Smooth muscle cell (in vitro differentiated cells): ENCODE data around the gene ZNF844. TPM values are rescaled to one million over a fixed set of nuclear protein-coding genes. Genes with fewer than 3 reads are reported as not detected.

Source experiments
- DNase-seq: peaks from one replicate; lab custom pipeline; 2025; ENCODE audit not compliant: unreplicated experiment; lab: John Stamatoyannopoulos, UW
- H2AFZ ChIP-seq: fragments of 200-600 bp; sonication (generic); 2 replicates; pipeline ENCODE4 v1.6.0; 2016; ENCODE audit warnings: antibody characterized with exemption, low read depth, mild to moderate bottlenecking
- H3F3A ChIP-seq: fragments of 200-600 bp; sonication (generic); 2 replicates; pipeline ENCODE4 v1.6.0; 2017; ENCODE audit warnings: antibody characterized with exemption, low read depth
- H3K27ac ChIP-seq: fragments of 200-600 bp; sonication (generic); 2 replicates; pipeline ENCODE4 v1.5.1; 2016; ENCODE audit warnings: low read depth, mild to moderate bottlenecking
- H3K27me3 ChIP-seq: fragments of 200-600 bp; sonication (generic); 2 replicates; pipeline ENCODE4 v1.6.1; 2016; ENCODE audit warnings: low read depth, mild to moderate bottlenecking
- H3K36me3 ChIP-seq: fragments of 200-600 bp; sonication (generic); 2 replicates; pipeline ENCODE4 v1.5.1; 2016; ENCODE audit warnings: low read depth
- H3K4me1 ChIP-seq: fragments of 200-600 bp; sonication (generic); 2 replicates; pipeline ENCODE4 v1.5.1; 2016; ENCODE audit warnings: low read depth
- H3K4me2 ChIP-seq: fragments of 200-600 bp; sonication (generic); 2 replicates; pipeline ENCODE4 v1.6.0; 2016; ENCODE audit warnings: mild to moderate bottlenecking
- H3K4me3 ChIP-seq: fragments of 200-600 bp; sonication (generic); 2 replicates; pipeline ENCODE4 v1.5.1; 2016; ENCODE audit warnings: mild to moderate bottlenecking
- H3K79me2 ChIP-seq: fragments of 200-600 bp; sonication (generic); 2 replicates; pipeline ENCODE4 v1.6.0; 2016; ENCODE audit warnings: low read depth, mild to moderate bottlenecking
- H3K9ac ChIP-seq: fragments of 200-600 bp; sonication (generic); 2 replicates; pipeline ENCODE4 v1.6.0; 2016; ENCODE audit warnings: low read depth
- H3K9me3 ChIP-seq: fragments of 200-600 bp; sonication (generic); replicated peaks from 2 replicates; pipeline ENCODE4 v1.5.1; 2016; ENCODE audit warnings: low read depth
- H4K20me1 ChIP-seq: fragments of 200-600 bp; sonication (generic); 2 replicates; pipeline ENCODE4 v1.6.0; 2016; ENCODE audit warnings: low read depth
- WGBS: methylation state at CpG from one replicate; pipeline ENCODE4 v1.1.7; 2016; ENCODE audit warnings: low lambda C conversion rate; 5-methylcytosine and 5-hydroxymethylcytosine counted together
- polyA plus RNA-seq: library from polyadenylated mRNA; unstranded; fragments of >200 nt; fragmentation: Nextera tagmentation; extraction: Ambion mirVana; gene quantifications from 2 replicates; pipeline ENCODE4 v1.2.1, GENCODE V29; 2016
- total RNA-seq: library from RNA; depleted of rRNA; stranded (reverse); fragments of >200 nt; gene quantifications from 2 replicates; pipeline ENCODE4 v1.2.3, GENCODE V29; 2014
- TF ChIP-seq, protein P1 (sequence below): fragments of 200-600 bp; sonication (generic); IDR thresholded peaks from 2 replicates; pipeline ENCODE4 v1.5.1; 2017; ENCODE audit warnings: borderline replicate concordance, mild to moderate bottlenecking, antibody characterized with exemption; ENCODE audit not compliant: insufficient read depth, poor library complexity, severe bottlenecking

ZNF844 gene
- total RNA-seq (4.4 and 10.4 TPM in 2 replicates), polyA plus RNA-seq (0.80 and 1.9 TPM in 2 replicates)

DNA sequence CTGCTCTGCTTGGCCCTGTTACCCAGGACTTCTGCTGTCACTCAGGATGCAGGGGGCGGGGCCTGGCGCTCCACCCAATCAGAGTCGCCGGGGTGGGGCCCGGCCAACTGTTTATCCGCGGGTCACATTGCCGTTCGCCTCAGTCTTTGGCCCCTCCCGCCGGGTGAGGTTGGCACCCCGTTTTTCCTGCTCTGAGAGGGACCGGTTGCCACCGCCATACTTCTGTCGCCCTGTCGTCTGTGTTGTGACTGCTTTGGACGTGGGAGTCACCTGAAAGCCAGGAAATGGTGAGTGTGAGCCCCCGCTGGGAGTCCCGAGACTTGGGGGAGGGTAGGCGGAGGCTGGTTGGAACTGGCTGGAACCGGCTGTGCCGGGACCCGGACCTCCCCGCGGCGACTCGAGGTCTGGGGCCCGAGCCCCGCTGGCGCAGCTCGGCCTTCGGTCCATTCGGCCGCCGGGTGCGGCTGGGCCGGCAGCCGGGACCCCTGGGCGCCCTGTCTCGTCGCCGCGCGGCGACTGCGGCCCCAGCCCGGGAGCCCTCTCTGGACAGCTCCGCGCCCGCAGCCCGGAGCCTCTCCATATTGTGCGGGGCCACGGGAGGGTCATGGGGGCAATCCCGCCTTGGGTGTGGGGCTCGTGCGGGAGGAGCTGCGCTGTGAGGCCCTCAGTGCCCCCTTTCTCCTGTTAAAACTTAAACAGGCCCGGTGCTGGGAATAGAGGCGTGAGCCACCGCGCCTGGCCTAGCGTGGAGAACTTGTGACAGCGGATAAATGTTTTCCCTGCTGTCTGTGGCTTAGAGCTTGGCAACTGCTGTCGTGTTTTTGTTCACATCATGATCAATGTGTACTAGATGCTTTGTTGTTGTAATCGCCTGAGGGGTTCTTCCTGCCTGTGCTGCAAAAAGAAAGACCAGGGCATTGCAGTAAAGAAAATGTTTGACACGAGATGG is at the start of gene ZNF844:
TSS of gene ZNF844 (plus strand) at position 142 of the 949 bp plus-strand sequence. CDS start at position 285, 143 bp downstream.
- H3K4me3 ChIP-seq: peak within 1 kb of the TSS; percentile 95
- H3K9me3 ChIP-seq: no peaks in the 10 kb centered on the region
- peak within 1 kb of the TSS; percentile 94 for H2AFZ ChIP-seq
- TF ChIP-seq, protein P1, sequence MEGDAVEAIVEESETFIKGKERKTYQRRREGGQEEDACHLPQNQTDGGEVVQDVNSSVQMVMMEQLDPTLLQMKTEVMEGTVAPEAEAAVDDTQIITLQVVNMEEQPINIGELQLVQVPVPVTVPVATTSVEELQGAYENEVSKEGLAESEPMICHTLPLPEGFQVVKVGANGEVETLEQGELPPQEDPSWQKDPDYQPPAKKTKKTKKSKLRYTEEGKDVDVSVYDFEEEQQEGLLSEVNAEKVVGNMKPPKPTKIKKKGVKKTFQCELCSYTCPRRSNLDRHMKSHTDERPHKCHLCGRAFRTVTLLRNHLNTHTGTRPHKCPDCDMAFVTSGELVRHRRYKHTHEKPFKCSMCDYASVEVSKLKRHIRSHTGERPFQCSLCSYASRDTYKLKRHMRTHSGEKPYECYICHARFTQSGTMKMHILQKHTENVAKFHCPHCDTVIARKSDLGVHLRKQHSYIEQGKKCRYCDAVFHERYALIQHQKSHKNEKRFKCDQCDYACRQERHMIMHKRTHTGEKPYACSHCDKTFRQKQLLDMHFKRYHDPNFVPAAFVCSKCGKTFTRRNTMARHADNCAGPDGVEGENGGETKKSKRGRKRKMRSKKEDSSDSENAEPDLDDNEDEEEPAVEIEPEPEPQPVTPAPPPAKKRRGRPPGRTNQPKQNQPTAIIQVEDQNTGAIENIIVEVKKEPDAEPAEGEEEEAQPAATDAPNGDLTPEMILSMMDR: no peak
- WGBS: 3% methylated on average over 52 of the region's 66 CpGs
- peak; percentile 75 for DNase-seq
- peak within 1 kb of the TSS; percentile 44 for H3K27ac ChIP-seq
- H4K20me1 ChIP-seq: no peaks in the 10 kb centered on the region
- H3F3A ChIP-seq: no peaks in the 10 kb centered on the region
- H3K79me2 ChIP-seq: peaks cover 24% of the 10 kb centered on the region
- no peaks in the 10 kb centered on the region for H3K36me3 ChIP-seq
- H3K27me3 ChIP-seq: no peaks in the 10 kb centered on the region
- peak within 1 kb of the TSS; percentile 81 for H3K9ac ChIP-seq
- peak within 1 kb of the TSS; percentile 93 for H3K4me2 ChIP-seq
- H3K4me1 ChIP-seq: peaks cover 4% of the 10 kb centered on the region

GRCh38 chr19:12015015-12015752 is 49.3 kb upstream of the ZNF844 start:
- peaks cover 60% of the 10 kb centered on the region for H3K9me3 ChIP-seq
- H4K20me1 ChIP-seq: no peaks in the 10 kb centered on the region
- no peak overlapping the region for H3K4me2 ChIP-seq
- H3K9ac ChIP-seq: no peak overlapping the region
- H3K4me3 ChIP-seq: peak overlapping the region; percentile 9
- H3K4me1 ChIP-seq: no peaks in the 10 kb centered on the region
- H2AFZ ChIP-seq: no peak overlapping the region
- H3K27me3 ChIP-seq: no peaks in the 10 kb centered on the region
- WGBS: 98% methylated on average over 9 of the region's 9 CpGs
- H3K79me2 ChIP-seq: no peaks in the 10 kb centered on the region
- peaks cover 54% of the 10 kb centered on the region for H3K36me3 ChIP-seq
- no peak for DNase-seq
- TF ChIP-seq, protein P1: no peak
- H3K27ac ChIP-seq: no peak overlapping the region
- H3F3A ChIP-seq: peaks cover 11% of the 10 kb centered on the region

DNA sequence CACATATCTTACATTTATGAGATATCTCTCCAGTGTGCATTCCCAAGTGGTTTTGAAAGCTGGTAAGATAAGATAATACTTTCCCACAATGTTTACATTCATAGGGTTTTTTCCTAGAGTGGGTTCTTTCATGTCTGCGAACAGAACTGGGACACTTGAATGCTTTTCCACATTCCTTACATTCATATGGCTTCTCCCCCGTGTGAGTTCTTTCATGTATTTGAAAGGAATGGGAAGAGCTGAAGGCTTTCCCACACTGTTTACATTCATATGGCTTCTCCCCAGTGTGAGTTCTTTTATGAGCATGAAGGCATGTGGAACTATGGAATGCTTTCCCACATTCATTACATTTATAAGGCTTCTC is 48.8 kb upstream of the ZNF844 start:
- no peak overlapping the region for H2AFZ ChIP-seq
- H3K27me3 ChIP-seq: no peaks in the 10 kb centered on the region
- peaks cover 11% of the 10 kb centered on the region for H3F3A ChIP-seq
- TF ChIP-seq, protein P1: no peak
- H3K36me3 ChIP-seq: peaks cover 54% of the 10 kb centered on the region
- no peak for DNase-seq
- H3K9ac ChIP-seq: no peak overlapping the region
- 78% methylated on average over 2 of the region's 2 CpGs for WGBS
- no peaks in the 10 kb centered on the region for H4K20me1 ChIP-seq
- no peak overlapping the region for H3K4me3 ChIP-seq
- H3K4me1 ChIP-seq: no peaks in the 10 kb centered on the region
- peaks cover 60% of the 10 kb centered on the region for H3K9me3 ChIP-seq
- no peaks in the 10 kb centered on the region for H3K79me2 ChIP-seq
- no peak overlapping the region for H3K4me2 ChIP-seq
- no peak overlapping the region for H3K27ac ChIP-seq
